Measurements from ENCODE around the gene OR5AU1.
"Not testable (repeated sequence)": the region's sequence is repeated elsewhere in the genome, so short reads cannot be mapped to it uniquely, and the experiment has no call there.

Gene OR5AU1

GRCh38 chr14:21182166-21182565 lies 26.3 kb upstream of the OR5AU1 start:
- DNase-seq (ENCODE audit: low read depth in 3 of 3, low spot score in 1 of 3), result no peak

- no peak for DNase-seq (ENCODE audit: low read depth in 3 of 3, low spot score in 1 of 3)
These were observed 15.3 kb upstream of the OR5AU1 start for GRCh38 chr14:21171128-21171527.

DNA sequence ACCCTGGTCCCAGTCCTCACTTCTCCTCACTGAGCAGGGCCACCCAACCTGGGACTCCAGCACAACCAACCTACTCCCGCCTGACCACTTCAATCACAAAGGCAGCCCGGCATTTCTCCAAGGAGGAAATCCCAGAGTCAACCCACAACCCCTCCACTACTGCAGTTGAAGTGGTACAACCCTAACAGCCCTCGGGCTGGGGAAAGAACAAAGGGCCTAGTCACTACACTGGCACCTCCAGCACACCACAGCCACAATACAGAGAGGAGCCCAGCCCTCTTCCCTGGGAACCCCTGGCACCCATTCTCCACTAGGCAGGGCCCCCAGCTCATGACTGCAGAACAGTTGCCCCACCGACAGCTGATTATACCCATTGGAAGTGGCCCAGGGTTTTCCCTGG lies 13.7 kb upstream of the OR5AU1 start:
- DNase-seq (ENCODE audit: low read depth in 3 of 3, low spot score in 1 of 3), result no peak

DNA sequence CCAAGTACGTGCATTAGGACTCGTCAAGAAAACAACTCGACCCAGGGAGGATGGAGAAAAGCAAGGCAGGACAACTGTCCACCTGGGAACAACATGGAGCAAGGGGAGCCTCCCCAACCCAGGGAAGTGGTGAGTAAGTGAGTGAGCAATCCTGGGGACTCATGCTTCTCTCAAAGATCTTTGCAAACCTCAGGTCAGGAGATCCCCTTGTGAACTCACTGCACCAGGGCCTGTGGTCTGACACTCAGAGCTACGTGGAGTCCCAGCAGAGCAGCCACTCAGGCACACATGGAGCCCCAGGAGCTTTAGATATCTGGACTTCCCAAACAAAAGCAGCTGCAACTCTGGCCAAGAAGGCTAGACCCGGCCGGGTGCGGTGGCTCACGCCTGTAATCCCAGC lies 12.2 kb upstream of the OR5AU1 start:
- no peak for DNase-seq (ENCODE audit: low read depth in 3 of 3, low spot score in 1 of 3)

DNA sequence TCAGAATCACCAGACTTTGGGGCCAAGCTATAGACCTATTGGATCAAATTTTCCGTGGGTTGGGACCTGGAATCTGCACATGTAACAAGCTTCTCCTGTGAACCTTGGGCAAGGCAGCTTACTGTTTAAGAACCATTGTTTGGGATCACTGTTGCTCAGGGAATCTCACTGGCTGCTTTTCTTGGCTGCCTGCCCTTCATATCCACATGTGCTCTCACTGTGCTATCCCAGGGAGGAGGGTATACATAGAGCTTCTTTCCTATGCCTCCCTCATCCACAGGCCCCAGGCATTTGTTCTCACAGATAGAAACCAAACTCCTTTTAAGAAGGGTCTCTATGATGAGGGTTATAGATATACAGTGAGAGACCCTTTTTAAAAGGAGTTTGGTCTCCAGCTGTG lies 9.8 kb upstream of the OR5AU1 start:
- not testable (repeated sequence) for DNase-seq (ENCODE audit: low read depth in 3 of 3, low spot score in 1 of 3)

DNA sequence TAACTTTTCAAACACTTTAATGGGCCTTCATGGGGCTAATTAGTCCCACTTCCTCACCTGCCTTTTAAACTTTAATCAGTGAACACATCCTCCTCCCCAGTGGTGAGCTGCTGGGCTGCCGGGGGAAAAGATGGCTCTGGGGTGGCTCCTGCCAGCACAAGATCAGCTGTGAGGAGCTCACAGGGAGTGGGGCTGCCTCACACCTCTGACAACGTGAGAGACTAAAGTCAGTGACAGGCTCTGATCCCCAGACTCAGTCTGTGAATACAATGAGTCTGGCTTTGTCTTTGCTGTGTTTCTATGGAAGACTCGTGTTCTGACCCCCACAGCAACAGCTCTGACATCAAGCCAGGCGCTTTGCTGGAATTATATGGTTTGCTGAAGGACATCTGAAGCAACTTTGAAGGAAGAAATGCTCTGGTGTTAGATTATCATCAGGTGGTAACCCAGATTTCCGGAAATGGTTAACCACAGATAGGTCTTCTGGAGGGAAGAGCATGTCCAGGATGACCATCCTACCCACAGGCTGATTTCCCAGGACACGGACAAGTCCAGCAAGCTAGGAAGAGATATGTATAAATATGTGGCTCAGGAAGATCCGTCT lies 9.2 kb upstream of the OR5AU1 start:
- not testable (repeated sequence) for DNase-seq (ENCODE audit: low read depth in 3 of 3, low spot score in 1 of 3)

GRCh38 chr14:21163871-21164291 lies 8.0 kb upstream of the OR5AU1 start:
- no peak for DNase-seq (ENCODE audit: low read depth in 3 of 3, low spot score in 1 of 3)

- DNase-seq (ENCODE audit: low read depth in 3 of 3, low spot score in 1 of 3), result no peak
These were observed 6.2 kb upstream of the OR5AU1 start for GRCh38 chr14:21162081-21162480.

- DNase-seq (ENCODE audit: low read depth in 3 of 3, low spot score in 1 of 3), result no peak
These were observed 4.3 kb upstream of the OR5AU1 start for GRCh38 chr14:21160061-21160610.

GRCh38 chr14:21158175-21158574 lies 2.3 kb upstream of the OR5AU1 start:
- not testable (repeated sequence) for DNase-seq (ENCODE audit: low read depth in 3 of 3, low spot score in 1 of 3)

DNA sequence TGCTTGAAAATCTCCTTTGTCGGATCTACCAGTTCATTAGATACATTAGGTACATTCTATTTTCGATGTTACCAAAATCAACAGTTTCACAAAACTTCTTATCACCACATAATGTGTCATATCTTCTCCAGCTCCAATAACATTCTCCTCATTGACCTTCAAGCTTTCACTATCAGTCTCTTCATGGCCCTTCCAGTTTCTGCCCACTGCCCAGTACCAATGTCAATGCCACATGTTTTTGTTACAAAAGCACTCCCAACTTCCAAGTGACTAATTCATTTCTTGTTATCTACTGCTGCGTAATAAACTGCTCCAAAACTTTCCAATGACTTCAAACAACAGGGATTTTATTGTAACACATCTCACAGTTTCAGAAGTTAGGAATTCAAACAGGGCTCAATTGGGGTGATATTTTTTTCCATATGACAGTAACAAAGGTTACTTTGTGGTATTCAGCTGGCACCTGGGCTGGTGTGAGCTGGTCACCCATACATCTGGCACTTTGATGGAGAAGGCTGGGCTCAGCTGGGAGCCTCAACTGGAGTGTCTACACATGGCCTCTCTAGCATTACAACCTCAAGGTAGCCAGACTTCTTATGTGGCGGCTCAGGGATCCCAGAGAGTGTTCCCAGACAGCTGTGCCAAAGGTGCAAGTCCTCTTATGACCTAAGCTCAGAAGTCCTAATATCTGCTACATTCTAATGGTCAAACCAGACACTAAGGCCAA lies 6.1 kb downstream of the OR5AU1 start:
- no peak for DNase-seq (ENCODE audit: low read depth in 3 of 3, low spot score in 1 of 3)

- no peak for DNase-seq (ENCODE audit: low read depth in 3 of 3, low spot score in 1 of 3)
These were observed 10.4 kb downstream of the OR5AU1 start for GRCh38 chr14:21145437-21145836.

GRCh38 chr14:21142357-21142756 lies 13.5 kb downstream of the OR5AU1 start:
- no peak for DNase-seq (ENCODE audit: low read depth in 3 of 3, low spot score in 1 of 3)

DNA sequence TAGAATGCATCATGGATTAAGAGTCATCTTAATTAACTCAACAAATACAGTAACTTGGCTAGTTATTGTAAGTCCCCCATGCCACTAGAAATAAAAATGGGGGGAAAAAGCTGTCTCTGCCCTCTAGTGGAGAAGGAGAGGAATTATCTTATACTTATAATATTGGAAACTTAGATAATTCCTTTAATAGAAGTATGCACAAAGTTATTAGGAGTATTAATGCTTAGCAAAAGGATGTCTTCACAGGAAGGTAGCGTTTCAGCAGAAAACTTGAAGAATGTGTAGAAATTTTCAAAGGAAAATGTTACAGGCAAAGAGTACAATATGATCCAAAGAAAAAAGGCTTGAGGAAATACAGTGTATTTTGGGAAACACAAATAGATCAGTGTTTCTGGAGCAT lies 19.8 kb downstream of the OR5AU1 start:
- DNase-seq (ENCODE audit: low read depth in 3 of 3, low spot score in 1 of 3), result no peak

GRCh38 chr14:21133901-21134300 lies 22.0 kb downstream of the OR5AU1 start:
- DNase-seq (ENCODE audit: low read depth in 3 of 3, low spot score in 1 of 3), result no peak

GRCh38 chr14:21123429-21123828 lies 32.4 kb downstream of the OR5AU1 start:
- DNase-seq (ENCODE audit: low read depth in 3 of 3, low spot score in 1 of 3), result no peak

DNA sequence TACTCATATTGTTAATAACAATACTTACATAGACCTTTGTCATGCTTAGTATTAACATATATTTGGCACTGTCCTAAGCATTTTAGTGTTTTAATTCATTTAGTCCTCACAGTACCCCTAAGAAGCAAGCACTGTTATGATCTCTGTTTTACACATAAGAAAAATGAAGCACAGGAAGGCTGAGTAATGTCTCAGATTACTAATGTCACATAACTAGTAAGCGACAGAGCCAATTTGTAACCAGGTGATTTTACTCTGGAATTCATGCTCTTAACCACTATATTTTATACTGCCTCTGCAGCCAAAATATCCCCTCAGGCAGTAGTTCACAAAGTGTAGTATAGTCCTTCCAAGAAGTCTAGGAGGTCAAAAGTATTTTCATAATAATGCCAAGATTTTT lies 34.7 kb downstream of the OR5AU1 start:
- DNase-seq (ENCODE audit: low read depth in 3 of 3, low spot score in 1 of 3), result no peak

GRCh38 chr14:21120686-21121085 lies 35.2 kb downstream of the OR5AU1 start:
- no peak for DNase-seq (ENCODE audit: low read depth in 3 of 3, low spot score in 1 of 3)

- no peak for DNase-seq (ENCODE audit: low read depth in 3 of 3, low spot score in 1 of 3)
These were observed 36.9 kb downstream of the OR5AU1 start for GRCh38 chr14:21118933-21119332.

DNA sequence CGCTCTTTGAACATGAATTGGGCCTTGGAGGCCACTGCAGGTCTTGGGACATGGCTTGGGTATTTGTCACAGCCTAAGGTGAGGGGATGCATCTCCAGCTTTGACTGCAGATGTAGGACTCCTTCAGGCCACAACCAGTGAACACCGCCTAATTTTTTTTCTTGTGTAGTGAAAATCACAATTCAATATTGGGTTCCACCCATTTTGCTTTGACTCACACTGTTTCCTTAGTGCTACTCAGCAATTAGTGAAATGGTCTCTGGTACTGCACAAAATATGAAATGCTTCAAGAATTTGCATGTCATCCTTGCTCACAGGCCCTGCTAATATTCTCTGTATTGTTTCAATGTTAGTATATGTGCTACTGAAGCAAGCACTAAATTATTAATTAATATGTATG lies 42.5 kb downstream of the OR5AU1 start:
- DNase-seq (ENCODE audit: low read depth in 3 of 3, low spot score in 1 of 3), result no peak

GRCh38 chr14:21112255-21112654 lies 43.6 kb downstream of the OR5AU1 start:
- no peak for DNase-seq (ENCODE audit: low read depth in 3 of 3, low spot score in 1 of 3)

GRCh38 chr14:21109377-21110138 lies 46.3 kb downstream of the OR5AU1 start:
- no peak for DNase-seq (ENCODE audit: low read depth in 3 of 3, low spot score in 1 of 3)
